Glutamatergic neuron (in vitro differentiated cells): ENCODE data around the gene PDE8B. TPM values are rescaled to one million over a fixed set of nuclear protein-coding genes. Genes with fewer than 3 reads are reported as not detected.

ENCODE experiments used
- DNase-seq: peaks from one replicate; pipeline ENCODE4 v3.0.0; 2022
- H3K27ac Mint-ChIP-seq: one replicate; pipeline ENCODE4 v1.8.0; 2020; ENCODE audit warnings: mild to moderate bottlenecking, mixed read lengths, inconsistent platforms; ENCODE audit not compliant: unreplicated experiment
- H3K27me3 Mint-ChIP-seq: one replicate; pipeline ENCODE4 v1.8.0; 2020; ENCODE audit warnings: mild to moderate bottlenecking, moderate library complexity, mixed read lengths, inconsistent platforms; ENCODE audit not compliant: unreplicated experiment
- H3K36me3 Mint-ChIP-seq: one replicate; pipeline ENCODE4 v1.8.0; 2020; ENCODE audit warnings: mild to moderate bottlenecking, mixed read lengths, inconsistent platforms; ENCODE audit not compliant: unreplicated experiment
- H3K4me1 Mint-ChIP-seq: one replicate; pipeline ENCODE4 v1.8.0; 2020; ENCODE audit warnings: mild to moderate bottlenecking, low read depth, mixed read lengths, inconsistent platforms; ENCODE audit not compliant: unreplicated experiment
- H3K4me3 Mint-ChIP-seq: one replicate; pipeline ENCODE4 v1.8.0; 2020; ENCODE audit warnings: mild to moderate bottlenecking, mixed read lengths, inconsistent platforms; ENCODE audit not compliant: unreplicated experiment
- H3K9me3 Mint-ChIP-seq: one replicate; pipeline ENCODE4 v1.8.0; 2020; ENCODE audit warnings: mild to moderate bottlenecking, moderate library complexity, mixed read lengths, inconsistent platforms; ENCODE audit not compliant: unreplicated experiment
- total RNA-seq: library from RNA; stranded (reverse); fragmentation: NEBNext Ultra II Directional; extraction: Animal tissue kit (Norgen Biotek cat#: 25700); gene quantifications from one replicate; pipeline ENCODE4 v1.2.1, GENCODE V29; 2021; ENCODE audit not compliant: unreplicated experiment
- TF ChIP-seq, protein P1 (sequence below): fragments of 200-600 bp; sonication (generic); IDR thresholded peaks from one replicate; pipeline ENCODE4 v1.5.0; 2021; ENCODE audit not compliant: partially characterized antibody, unreplicated experiment

The PDE8B gene
- total RNA-seq, 1 donor from 2014 or later, result 1.1 TPM

DNA sequence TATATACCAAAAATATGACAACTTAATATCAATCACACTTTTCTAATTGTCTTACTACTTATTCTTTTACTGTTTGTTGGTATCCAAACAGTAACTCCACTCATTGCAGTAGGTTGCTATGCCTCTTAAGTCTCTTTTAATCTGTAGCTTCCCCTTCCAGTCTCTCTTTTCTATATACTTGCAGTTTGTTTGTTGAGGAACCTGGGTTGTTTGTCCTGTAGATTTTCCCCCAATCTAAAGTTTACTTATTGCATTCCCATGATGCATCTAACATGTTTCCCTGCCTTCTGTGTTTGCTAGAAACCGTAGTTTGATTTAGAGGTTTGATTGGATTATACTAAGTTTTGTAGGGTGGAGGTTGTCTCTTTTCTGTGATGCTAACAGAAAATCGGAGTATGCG lies 10.6 kb downstream of the PDE8B start:
- TF ChIP-seq, protein P1, sequence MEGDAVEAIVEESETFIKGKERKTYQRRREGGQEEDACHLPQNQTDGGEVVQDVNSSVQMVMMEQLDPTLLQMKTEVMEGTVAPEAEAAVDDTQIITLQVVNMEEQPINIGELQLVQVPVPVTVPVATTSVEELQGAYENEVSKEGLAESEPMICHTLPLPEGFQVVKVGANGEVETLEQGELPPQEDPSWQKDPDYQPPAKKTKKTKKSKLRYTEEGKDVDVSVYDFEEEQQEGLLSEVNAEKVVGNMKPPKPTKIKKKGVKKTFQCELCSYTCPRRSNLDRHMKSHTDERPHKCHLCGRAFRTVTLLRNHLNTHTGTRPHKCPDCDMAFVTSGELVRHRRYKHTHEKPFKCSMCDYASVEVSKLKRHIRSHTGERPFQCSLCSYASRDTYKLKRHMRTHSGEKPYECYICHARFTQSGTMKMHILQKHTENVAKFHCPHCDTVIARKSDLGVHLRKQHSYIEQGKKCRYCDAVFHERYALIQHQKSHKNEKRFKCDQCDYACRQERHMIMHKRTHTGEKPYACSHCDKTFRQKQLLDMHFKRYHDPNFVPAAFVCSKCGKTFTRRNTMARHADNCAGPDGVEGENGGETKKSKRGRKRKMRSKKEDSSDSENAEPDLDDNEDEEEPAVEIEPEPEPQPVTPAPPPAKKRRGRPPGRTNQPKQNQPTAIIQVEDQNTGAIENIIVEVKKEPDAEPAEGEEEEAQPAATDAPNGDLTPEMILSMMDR, result no peak
- no peak for DNase-seq
- Mint-ChIP-seq H3K4me3 (no peak overlapping the region), H3K9me3 (no peaks in the 10 kb centered on the region), H3K36me3 (peaks cover 4% of the 10 kb centered on the region), H3K4me1 (no peaks in the 10 kb centered on the region), H3K27ac (no peak overlapping the region), H3K27me3 (no peaks in the 10 kb centered on the region)

DNA sequence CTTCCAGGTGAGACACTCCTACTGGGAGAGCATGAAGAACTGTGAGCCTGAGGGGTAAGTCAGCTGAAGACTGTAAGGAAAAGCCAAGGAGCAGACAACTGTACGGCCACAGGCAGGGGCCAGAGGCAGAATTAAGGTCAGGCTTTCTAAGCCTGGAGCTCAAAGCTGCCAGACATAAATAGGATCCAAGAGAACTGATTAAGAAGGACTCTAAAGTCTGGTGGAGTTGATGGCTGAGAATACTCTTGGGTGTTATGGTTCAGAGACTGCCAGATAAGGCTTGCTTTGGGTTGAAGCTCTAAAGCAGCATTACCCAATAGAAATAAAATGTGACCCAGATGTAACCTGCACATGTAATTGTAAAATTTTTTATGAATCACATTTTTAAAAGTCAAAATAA lies 12.2 kb downstream of the PDE8B start:
- TF ChIP-seq, protein P1, result no peak
- Mint-ChIP-seq H3K9me3 (no peaks in the 10 kb centered on the region), H3K27ac (no peak overlapping the region), H3K4me3 (no peak overlapping the region), H3K4me1 (no peaks in the 10 kb centered on the region), H3K27me3 (no peaks in the 10 kb centered on the region), H3K36me3 (no peaks in the 10 kb centered on the region)
- DNase-seq, result no peak

DNA sequence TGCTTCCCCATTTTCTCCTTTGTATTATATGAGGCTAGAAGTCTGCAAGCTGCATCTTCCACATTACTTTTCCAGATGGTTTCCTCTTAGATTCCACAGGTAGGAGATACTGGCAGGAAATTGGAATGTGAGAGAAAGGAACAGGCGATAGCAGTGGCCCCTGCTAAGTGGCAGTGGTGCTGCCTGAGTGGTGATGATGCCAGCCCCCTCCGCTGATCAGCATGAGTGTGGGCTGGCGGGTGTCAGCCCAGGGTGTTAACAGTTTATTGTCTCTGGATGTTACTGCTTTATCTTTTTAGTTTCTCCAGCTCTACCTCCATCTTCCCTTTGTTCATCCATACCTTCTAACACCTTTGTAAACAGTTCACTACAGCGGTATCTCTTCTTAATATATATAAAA lies 13.2 kb downstream of the PDE8B start:
- Mint-ChIP-seq H3K9me3 (no peaks in the 10 kb centered on the region), H3K4me1 (no peaks in the 10 kb centered on the region), H3K4me3 (no peak overlapping the region), H3K27me3 (no peaks in the 10 kb centered on the region), H3K27ac (no peak overlapping the region), H3K36me3 (no peaks in the 10 kb centered on the region)
- TF ChIP-seq, protein P1, result no peak
- DNase-seq, result no peak

DNA sequence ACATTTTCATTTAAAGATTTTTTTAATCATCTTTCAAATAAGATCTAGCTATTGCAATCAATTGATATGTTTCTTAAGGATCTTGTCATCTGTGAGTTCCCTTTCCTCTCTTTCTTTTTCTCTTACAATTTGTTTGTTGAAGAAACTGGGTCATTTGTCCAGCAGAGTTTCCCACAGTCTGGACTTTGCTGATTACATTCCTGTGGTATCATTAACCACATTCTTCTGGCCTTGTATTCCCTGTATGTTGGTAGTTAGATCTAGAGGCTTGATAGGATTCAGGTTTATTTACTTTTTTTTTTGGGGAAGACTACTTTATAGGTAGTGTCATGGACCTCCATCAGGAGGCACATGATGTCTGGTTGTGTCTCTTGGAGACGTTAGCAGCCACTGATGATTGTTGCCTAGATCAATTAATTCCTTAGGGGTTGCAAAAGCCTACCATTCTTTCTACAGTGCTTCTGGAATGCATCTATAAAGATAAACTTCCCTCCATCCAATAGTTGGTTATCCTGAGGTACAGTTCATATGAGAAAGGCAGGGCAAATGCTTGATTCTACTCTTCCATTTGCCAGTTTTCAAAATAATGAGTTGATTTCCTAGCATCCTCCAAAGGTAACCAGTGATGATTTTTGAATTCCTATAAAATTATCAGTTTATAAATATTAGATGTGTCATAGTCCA lies 14.3 kb downstream of the PDE8B start:
- Mint-ChIP-seq H3K27me3 (no peaks in the 10 kb centered on the region), H3K4me3 (no peak overlapping the region), H3K4me1 (no peaks in the 10 kb centered on the region), H3K9me3 (no peaks in the 10 kb centered on the region), H3K36me3 (no peaks in the 10 kb centered on the region), H3K27ac (no peak overlapping the region)
- no peak for DNase-seq
- TF ChIP-seq, protein P1, result no peak

DNA sequence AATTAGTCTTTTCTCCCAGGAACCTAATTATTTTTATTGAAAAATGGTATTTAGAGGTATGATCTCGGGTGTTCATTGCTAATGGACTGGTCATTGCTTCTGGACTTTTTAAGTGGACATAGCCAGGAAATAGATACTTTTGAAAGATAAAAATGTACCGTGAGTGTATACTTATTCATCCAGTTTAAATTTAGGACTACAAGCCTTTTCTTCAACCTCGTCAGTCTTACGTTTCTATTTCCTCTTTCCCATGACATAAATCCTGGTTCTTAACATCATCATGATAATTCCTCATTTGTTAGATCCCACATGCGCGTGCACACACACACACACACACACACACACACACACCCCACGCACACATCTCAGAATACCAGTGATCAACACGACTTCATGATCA lies 15.1 kb downstream of the PDE8B start:
- Mint-ChIP-seq H3K36me3 (no peaks in the 10 kb centered on the region), H3K4me1 (no peaks in the 10 kb centered on the region), H3K27ac (no peak overlapping the region), H3K9me3 (no peaks in the 10 kb centered on the region), H3K4me3 (no peak overlapping the region), H3K27me3 (no peaks in the 10 kb centered on the region)
- no peak for DNase-seq
- TF ChIP-seq, protein P1, result no peak
